Esophagus squamous epithelium (tissue), 5 donors: ENCODE results near the gene ASB5. TPM values are rescaled to one million over a fixed set of nuclear protein-coding genes. Genes with fewer than 3 reads are reported as not detected.

ENCODE experiments used
- DNase-seq: peaks from one replicate; lab custom pipeline; 2025; lab: John Stamatoyannopoulos, UW
- H3K27ac ChIP-seq, 4 donors: fragments of 200-600 bp; sonication (generic); one replicate each; pipeline ENCODE4 v1.5.1; 2016 to 2019; ENCODE audit warnings: mild to moderate bottlenecking in 1 of 4
- H3K27me3 ChIP-seq, 4 donors: fragments of 200-600 bp; sonication (generic); 1 replicate in 3 of 4; 2 replicates in 1 of 4; pipeline versions ENCODE4 v1.5.1 to v1.6.0; 2017 to 2021; ENCODE audit warnings: antibody characterized with exemption in 1 of 4
- H3K36me3 ChIP-seq, 3 donors: fragments of 200-600 bp; sonication (generic); one replicate each; pipeline ENCODE4 v1.5.1; 2016 to 2019
- H3K4me1 ChIP-seq, 3 donors: fragments of 200-600 bp; sonication (generic); one replicate each; pipeline ENCODE4 v1.5.1; 2017 to 2019
- H3K4me3 ChIP-seq, 4 donors: fragments of 200-600 bp; sonication (generic); 1 replicate in 3 of 4; 2 replicates in 1 of 4; pipeline ENCODE4 v1.5.1; 2016 to 2019; ENCODE audit warnings: mild to moderate bottlenecking in 2 of 4, moderate library complexity in 1 of 4
- H3K9me3 ChIP-seq, 3 donors: fragments of 200-600 bp; sonication (generic); one replicate each; pipeline ENCODE4 v1.5.1; 2016 to 2019
- POLR2A ChIP-seq, 4 donors: fragments of 450-650 bp; IDR thresholded peaks; one replicate each; pipeline ENCODE4 v1.6.1; 2017; ENCODE audit warnings: antibody characterized with exemption in 4 of 4, mild to moderate bottlenecking in 4 of 4, moderate library complexity in 3 of 4
- WGBS, 2 donors: methylation state at CpG; one replicate each; pipeline ENCODE4 v1.1.5; 2018; 5-methylcytosine and 5-hydroxymethylcytosine counted together
- intact Hi-C: fragments of 100-400 bp; cut with DNase I; formaldehyde crosslinking; loops from one replicate; pipeline ENCODE4 v1.15.0; 2022
- total RNA-seq, 4 donors: library from RNA; depleted of rRNA; stranded (reverse); fragments of >200 nt; gene quantifications; one replicate each; pipeline ENCODE4 v1.1.0, GENCODE V29; 2016
- TF ChIP-seq, protein P1 (sequence below), 6 experiments: fragments of 450-650 bp in 4 of 6; fragments of 200-600 bp in 2 of 6; sonication (generic) in 2 of 6; IDR thresholded peaks; one replicate each; pipeline ENCODE4 v1.5.1; 2016 to 2019; ENCODE audit warnings: antibody characterized with exemption in 6 of 6, mild to moderate bottlenecking in 4 of 6, moderate library complexity in 4 of 6
- donor health status: DM: yes; HTN: yes; CAD: no.

ASB5 gene
- total RNA-seq, 4 donors from 2014 or later, result 0.13 to 4.0 (median 0.24) TPM

DNA sequence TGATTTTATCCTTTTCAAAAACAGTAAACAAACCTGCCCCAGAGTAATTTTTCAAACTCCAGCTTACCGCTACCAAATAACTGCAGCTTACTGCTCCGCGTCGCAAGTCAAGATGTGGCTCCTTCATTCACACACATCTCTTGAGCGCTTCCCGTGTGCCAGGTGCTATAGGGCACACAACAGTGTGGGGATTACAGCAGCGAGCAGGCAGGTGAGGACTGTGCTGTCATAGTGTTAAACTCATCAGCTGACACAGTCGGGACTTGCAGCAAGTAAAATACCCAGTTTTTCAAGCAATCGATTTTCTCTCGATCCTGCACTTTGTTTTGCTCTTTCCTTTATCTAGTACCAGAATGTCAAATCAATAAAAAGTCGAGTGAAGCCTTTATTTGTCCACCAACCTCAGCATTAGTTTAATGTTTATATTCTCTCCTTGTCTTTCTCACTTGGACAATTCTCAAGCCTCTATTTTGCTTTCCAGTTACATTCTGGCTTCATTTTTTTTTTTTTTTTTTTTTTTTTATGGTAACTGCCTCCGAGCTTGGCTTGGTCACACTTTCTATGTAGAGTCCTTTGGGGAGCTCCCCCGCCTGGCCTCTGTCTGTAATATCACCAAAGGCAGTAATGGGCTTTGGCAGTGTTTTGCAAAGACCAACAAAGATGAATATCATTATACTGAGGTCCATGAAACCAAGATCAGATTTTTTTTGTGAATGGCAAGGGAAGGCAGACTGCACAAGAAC is 8.3 kb upstream of the ASB5 start:
- DNase-seq, result no peak
- peak overlapping the region in 3 of 4 donors; percentile 15 to 45 (median 25) for H3K4me3 ChIP-seq
- H3K4me1 ChIP-seq, result peaks cover 0 to 5% (median 0%) of the 10 kb centered on the region in 3 donors
- no peaks in the 10 kb centered on the region for H3K9me3 ChIP-seq
- TF ChIP-seq, protein P1, sequence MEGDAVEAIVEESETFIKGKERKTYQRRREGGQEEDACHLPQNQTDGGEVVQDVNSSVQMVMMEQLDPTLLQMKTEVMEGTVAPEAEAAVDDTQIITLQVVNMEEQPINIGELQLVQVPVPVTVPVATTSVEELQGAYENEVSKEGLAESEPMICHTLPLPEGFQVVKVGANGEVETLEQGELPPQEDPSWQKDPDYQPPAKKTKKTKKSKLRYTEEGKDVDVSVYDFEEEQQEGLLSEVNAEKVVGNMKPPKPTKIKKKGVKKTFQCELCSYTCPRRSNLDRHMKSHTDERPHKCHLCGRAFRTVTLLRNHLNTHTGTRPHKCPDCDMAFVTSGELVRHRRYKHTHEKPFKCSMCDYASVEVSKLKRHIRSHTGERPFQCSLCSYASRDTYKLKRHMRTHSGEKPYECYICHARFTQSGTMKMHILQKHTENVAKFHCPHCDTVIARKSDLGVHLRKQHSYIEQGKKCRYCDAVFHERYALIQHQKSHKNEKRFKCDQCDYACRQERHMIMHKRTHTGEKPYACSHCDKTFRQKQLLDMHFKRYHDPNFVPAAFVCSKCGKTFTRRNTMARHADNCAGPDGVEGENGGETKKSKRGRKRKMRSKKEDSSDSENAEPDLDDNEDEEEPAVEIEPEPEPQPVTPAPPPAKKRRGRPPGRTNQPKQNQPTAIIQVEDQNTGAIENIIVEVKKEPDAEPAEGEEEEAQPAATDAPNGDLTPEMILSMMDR (IDR thresholded peaks at IDR 0.05), result peak in 3 of 6 experiments; percentile 21 to 27 (median 26)
- TF ChIP-seq POLR2A (IDR thresholded peaks at IDR 0.05), result no peak
- H3K27ac ChIP-seq, result peak overlapping the region in 2 of 4 donors; percentile 28 to 50
- intact Hi-C loops, result no loop called here
- no peaks in the 10 kb centered on the region for H3K36me3 ChIP-seq
- WGBS, 2 donors, result 48 to 65% methylated on average over 13 of the region's 13 CpGs
- no peaks in the 10 kb centered on the region for H3K27me3 ChIP-seq

GRCh38 chr4:176276710-176277109 is 7.7 kb upstream of the ASB5 start:
- H3K27ac ChIP-seq, result peak overlapping the region in 2 of 4 donors; percentile 28 to 50
- no peaks in the 10 kb centered on the region for H3K9me3 ChIP-seq
- intact Hi-C loops, result no loop called here
- peak overlapping the region in 1 of 4 donors; percentile 25 for H3K4me3 ChIP-seq
- no peaks in the 10 kb centered on the region for H3K27me3 ChIP-seq
- DNase-seq, result no peak
- TF ChIP-seq, protein P1 (IDR thresholded peaks at IDR 0.05), result no peak
- no peak for TF ChIP-seq POLR2A (IDR thresholded peaks at IDR 0.05)
- whole genome bisulfite sequencing, 2 donors, result 70 to 71% methylated on average over 8 of the region's 8 CpGs
- peaks cover 0 to 5% (median 0%) of the 10 kb centered on the region in 3 donors for H3K4me1 ChIP-seq
- no peaks in the 10 kb centered on the region for H3K36me3 ChIP-seq

DNA sequence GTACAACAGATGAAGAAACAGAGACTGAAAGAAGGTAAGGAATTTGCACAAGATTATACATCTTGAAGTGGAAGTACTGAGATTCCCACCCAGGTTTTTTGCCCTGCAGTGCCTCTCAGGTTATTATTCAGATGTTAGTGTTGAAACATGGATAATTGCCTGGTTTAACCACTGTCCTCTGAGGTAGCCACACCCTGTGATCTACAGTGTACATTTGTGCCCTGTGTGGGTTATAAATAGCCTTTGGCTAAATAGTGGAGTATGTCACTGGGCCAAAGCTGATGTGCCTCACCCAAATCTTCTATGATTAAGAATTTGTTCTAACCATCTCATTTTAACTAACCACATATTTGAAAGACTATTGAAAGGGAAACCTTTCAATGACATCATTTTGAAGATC is 5.4 kb upstream of the ASB5 start:
- H3K27ac ChIP-seq, result no peak overlapping the region
- H3K4me3 ChIP-seq, result no peak overlapping the region
- TF ChIP-seq, protein P1 (IDR thresholded peaks at IDR 0.05), result no peak
- no peak for TF ChIP-seq POLR2A (IDR thresholded peaks at IDR 0.05)
- H3K36me3 ChIP-seq, result no peaks in the 10 kb centered on the region
- intact Hi-C loops, result no loop called here
- peaks cover 0 to 5% (median 0%) of the 10 kb centered on the region in 3 donors for H3K4me1 ChIP-seq
- H3K9me3 ChIP-seq, result no peaks in the 10 kb centered on the region
- DNase-seq, result no peak
- no peaks in the 10 kb centered on the region for H3K27me3 ChIP-seq

DNA sequence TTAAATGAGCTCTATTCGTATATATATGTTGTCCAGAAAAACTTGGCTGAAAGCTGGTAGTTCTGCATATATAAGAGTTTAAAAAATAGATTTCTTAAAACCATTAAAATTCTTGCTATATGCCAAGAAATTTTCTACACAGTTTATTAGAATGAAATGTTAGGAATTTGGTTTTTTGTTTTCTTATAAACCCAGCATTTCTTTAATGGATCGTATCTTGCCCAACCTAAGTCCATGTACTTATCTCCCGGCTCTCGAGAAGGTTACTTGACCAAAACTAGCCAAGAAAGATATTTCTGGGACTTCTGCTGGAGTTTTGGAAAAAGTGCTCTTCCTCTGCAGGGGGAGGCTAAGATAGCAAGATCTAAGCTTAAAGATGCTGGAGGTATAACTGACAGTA is 4.7 kb upstream of the ASB5 start:
- H3K4me3 ChIP-seq, result no peak overlapping the region
- no peaks in the 10 kb centered on the region for H3K27me3 ChIP-seq
- no peaks in the 10 kb centered on the region for H3K9me3 ChIP-seq
- no peaks in the 10 kb centered on the region for H3K36me3 ChIP-seq
- H3K4me1 ChIP-seq, result peaks cover 0 to 5% (median 0%) of the 10 kb centered on the region in 3 donors
- intact Hi-C loops, result no loop called here
- WGBS, 2 donors, result 76 to 85% methylated on average over 4 of the region's 4 CpGs
- no peak for TF ChIP-seq POLR2A (IDR thresholded peaks at IDR 0.05)
- TF ChIP-seq, protein P1 (IDR thresholded peaks at IDR 0.05), result no peak
- no peak for DNase-seq
- H3K27ac ChIP-seq, result no peak overlapping the region

DNA sequence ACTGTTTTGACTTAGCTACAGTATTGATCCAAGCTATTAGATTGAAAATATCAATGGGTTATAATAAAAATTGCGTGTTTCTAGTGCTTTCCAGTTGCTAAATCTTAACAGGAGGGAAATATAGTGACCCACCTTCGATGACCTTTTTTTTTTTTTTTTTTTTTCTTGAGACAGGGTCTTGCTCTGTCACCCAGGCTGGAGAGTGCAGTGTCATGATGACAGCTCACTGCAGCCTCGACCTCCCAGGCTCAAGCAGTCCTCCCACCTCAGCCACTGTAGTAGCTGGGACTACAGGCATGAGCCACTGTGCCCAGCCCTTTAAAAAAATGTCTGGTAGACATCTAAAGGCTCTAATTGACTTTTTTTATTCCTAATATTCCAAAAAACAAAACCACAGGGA is 3.8 kb upstream of the ASB5 start:
- no peak overlapping the region for H3K27ac ChIP-seq
- no peak overlapping the region for H3K4me3 ChIP-seq
- no peaks in the 10 kb centered on the region for H3K27me3 ChIP-seq
- no peaks in the 10 kb centered on the region for H3K36me3 ChIP-seq
- peaks cover 0 to 5% (median 0%) of the 10 kb centered on the region in 3 donors for H3K4me1 ChIP-seq
- no peak for TF ChIP-seq POLR2A (IDR thresholded peaks at IDR 0.05)
- TF ChIP-seq, protein P1 (IDR thresholded peaks at IDR 0.05), result no peak
- no peaks in the 10 kb centered on the region for H3K9me3 ChIP-seq
- intact Hi-C loops, result no loop called here
- WGBS, 2 donors, result 38 to 51% methylated on average over 3 of the region's 3 CpGs
- DNase-seq, result no peak
